ENCODE data around the gene KHDC3L.

The KHDC3L gene

GRCh38 chr6:73364549-73364948 lies 2.1 kb downstream of the KHDC3L start:
- ATAC-seq (ENCODE audit: low read depth) (no peak), DNase-seq (ENCODE audit: low spot score) (no peak)
- H3K27me3 ChIP-seq (ENCODE audit: insufficient read depth, poor library complexity, severe bottlenecking), result no peaks in the 10 kb centered on the region
- H3K4me1 ChIP-seq (ENCODE audit: insufficient read depth, poor library complexity, severe bottlenecking), result no peaks in the 10 kb centered on the region
- H3K36me3 ChIP-seq (ENCODE audit: low read depth), result no peaks in the 10 kb centered on the region
- H3K9me3 ChIP-seq (ENCODE audit: severe bottlenecking), result no peaks in the 10 kb centered on the region
- H3K4me3 ChIP-seq (ENCODE audit: severe bottlenecking), result no peak overlapping the region
- TF ChIP-seq CTCF (IDR thresholded peaks at IDR 0.05; ENCODE audit: poor library complexity, severe bottlenecking), result no peak
- no peak overlapping the region for H3K27ac ChIP-seq (ENCODE audit: poor library complexity, severe bottlenecking)

- DNase-seq (ENCODE audit: low spot score), result no peak
- peaks cover 4% of the 10 kb centered on the region for H3K9me3 ChIP-seq (ENCODE audit: severe bottlenecking)
- ATAC-seq (ENCODE audit: low read depth), result no peak
- TF ChIP-seq CTCF (IDR thresholded peaks at IDR 0.05; ENCODE audit: poor library complexity, severe bottlenecking), result no peak
- no peaks in the 10 kb centered on the region for H3K36me3 ChIP-seq (ENCODE audit: low read depth)
- no peak overlapping the region for H3K27ac ChIP-seq (ENCODE audit: poor library complexity, severe bottlenecking)
- no peak overlapping the region for H3K4me3 ChIP-seq (ENCODE audit: severe bottlenecking)
- H3K27me3 ChIP-seq (ENCODE audit: insufficient read depth, poor library complexity, severe bottlenecking), result no peaks in the 10 kb centered on the region
- no peaks in the 10 kb centered on the region for H3K4me1 ChIP-seq (ENCODE audit: insufficient read depth, poor library complexity, severe bottlenecking)
Observed at GRCh38 chr6:73367761-73368355, 5.4 kb downstream of the KHDC3L start.

- no peak for ATAC-seq (ENCODE audit: low read depth)
- peaks cover 4% of the 10 kb centered on the region for H3K9me3 ChIP-seq (ENCODE audit: severe bottlenecking)
- DNase-seq (ENCODE audit: low spot score), result no peak
- no peaks in the 10 kb centered on the region for H3K36me3 ChIP-seq (ENCODE audit: low read depth)
- no peak overlapping the region for H3K4me3 ChIP-seq (ENCODE audit: severe bottlenecking)
- no peak for TF ChIP-seq CTCF (IDR thresholded peaks at IDR 0.05; ENCODE audit: poor library complexity, severe bottlenecking)
- H3K27ac ChIP-seq (ENCODE audit: poor library complexity, severe bottlenecking), result no peak overlapping the region
- H3K27me3 ChIP-seq (ENCODE audit: insufficient read depth, poor library complexity, severe bottlenecking), result no peaks in the 10 kb centered on the region
- no peaks in the 10 kb centered on the region for H3K4me1 ChIP-seq (ENCODE audit: insufficient read depth, poor library complexity, severe bottlenecking)
Observed at GRCh38 chr6:73368675-73369074, 6.2 kb downstream of the KHDC3L start.

- Histone ChIP-seq H3K4me3 (ENCODE audit: severe bottlenecking) (no peak overlapping the region), H3K27me3 (ENCODE audit: insufficient read depth, poor library complexity, severe bottlenecking) (no peaks in the 10 kb centered on the region), H3K4me1 (ENCODE audit: insufficient read depth, poor library complexity, severe bottlenecking) (no peaks in the 10 kb centered on the region), H3K9me3 (ENCODE audit: severe bottlenecking) (peaks cover 4% of the 10 kb centered on the region), H3K36me3 (ENCODE audit: low read depth) (no peaks in the 10 kb centered on the region), H3K27ac (ENCODE audit: poor library complexity, severe bottlenecking) (no peak overlapping the region)
- ATAC-seq (ENCODE audit: low read depth) (no peak), DNase-seq (ENCODE audit: low spot score) (no peak)
- TF ChIP-seq CTCF (IDR thresholded peaks at IDR 0.05; ENCODE audit: poor library complexity, severe bottlenecking), result no peak
Observed at GRCh38 chr6:73369157-73369556, 6.7 kb downstream of the KHDC3L start.

- Histone ChIP-seq H3K36me3 (ENCODE audit: low read depth) (no peaks in the 10 kb centered on the region), H3K27ac (ENCODE audit: poor library complexity, severe bottlenecking) (no peak within 1 kb of the TSS), H3K4me3 (ENCODE audit: severe bottlenecking) (no peak within 1 kb of the TSS), H3K4me1 (ENCODE audit: insufficient read depth, poor library complexity, severe bottlenecking) (no peaks in the 10 kb centered on the region), H3K27me3 (ENCODE audit: insufficient read depth, poor library complexity, severe bottlenecking) (no peaks in the 10 kb centered on the region), H3K9me3 (ENCODE audit: severe bottlenecking) (peaks cover 4% of the 10 kb centered on the region)
- no peak for DNase-seq (ENCODE audit: low spot score)
- no peak for TF ChIP-seq CTCF (IDR thresholded peaks at IDR 0.05; ENCODE audit: poor library complexity, severe bottlenecking)
- ATAC-seq (ENCODE audit: low read depth), result no peak
Observed at GRCh38 chr6:73369563-73369962, 7.1 kb downstream of the KHDC3L start, which contains the start of gene OOEP. TSS of gene OOEP (minus strand) at chr6:73369897. CDS start at chr6:73369792, 105 bp downstream.

Data from RWPE2 (cell line).